Heart left ventricle (tissue), 16 donors: ENCODE data around the gene DNAH14. TPM values are rescaled to one million over a fixed set of nuclear protein-coding genes. Genes with fewer than 3 reads are reported as not detected.
"Not testable (repeated sequence)": the region's sequence is repeated elsewhere in the genome, so short reads cannot be mapped to it uniquely, and the experiment has no call there.

Experiments used
- ATAC-seq, 4 donors: fragments of 200-7000 bp; cut with Tn5 transposase; one replicate each; pipeline ENCODE4 v1.9.1; 2020 to 2022; ENCODE audit warnings: moderate library complexity in 4 of 4, mild to moderate bottlenecking in 3 of 4, moderate number of reproducible peaks in 1 of 4
- DNase-seq, 5 donors: peaks; one replicate each; pipeline ENCODE4 v3.0.0-alpha.2; 2020
- H3K27ac ChIP-seq, 12 donors: fragments of 200-600 bp; sonication (generic) in 4 of 12; one replicate each; pipeline versions ENCODE4 v1.5.0 to v1.8.0; 2016 to 2022; ENCODE audit warnings: mild to moderate bottlenecking in 2 of 12
- H3K27me3 ChIP-seq, 9 donors: fragments of 200-600 bp; sonication (generic) in 2 of 9; one replicate each; pipeline versions ENCODE4 v1.5.1 to v1.8.0; 2016 to 2022; ENCODE audit warnings: mild to moderate bottlenecking in 3 of 9
- H3K36me3 ChIP-seq, 9 donors: fragments of 200-600 bp; sonication (generic) in 2 of 9; one replicate each; pipeline versions ENCODE4 v1.5.0 to v1.8.0; 2018 to 2022; ENCODE audit warnings: mild to moderate bottlenecking in 2 of 9
- H3K4me1 ChIP-seq, 12 donors: fragments of 200-600 bp; sonication (generic) in 4 of 12; one replicate each; pipeline versions ENCODE4 v1.5.0 to v1.8.0; 2016 to 2022; ENCODE audit warnings: mild to moderate bottlenecking in 3 of 12
- H3K4me3 ChIP-seq, 12 donors: fragments of 200-600 bp; sonication (generic) in 4 of 12; one replicate each; pipeline versions ENCODE4 v1.5.0 to v1.8.0; 2017 to 2022; ENCODE audit warnings: mild to moderate bottlenecking in 9 of 12, moderate library complexity in 4 of 12
- H3K9me3 ChIP-seq, 12 donors: fragments of 200-600 bp; sonication (generic) in 4 of 12; one replicate each; pipeline versions ENCODE4 v1.5.0 to v1.8.0; 2016 to 2022; ENCODE audit warnings: mild to moderate bottlenecking in 1 of 12
- POLR2A ChIP-seq, 2 donors: fragments of 450-650 bp; IDR thresholded peaks; one replicate each; pipeline ENCODE4 v1.6.1; 2017; ENCODE audit warnings: antibody characterized with exemption in 2 of 2, mild to moderate bottlenecking in 2 of 2, moderate library complexity in 2 of 2
- WGBS, 4 donors: extraction: QIAGEN DNeasy Blood & Tissue Kit in 2 of 4; methylation state at CpG; one replicate each; pipeline versions ENCODE4 v1.1.5 to v1.1.7; 2013 to 2018; 5-methylcytosine and 5-hydroxymethylcytosine counted together
- intact Hi-C, 10 donors: fragments of 100-400 bp; cut with DNase I; formaldehyde crosslinking; loops; one replicate each; pipeline versions ENCODE4 v1.11.1 to v1.14.2; 2022
- polyA plus RNA-seq, 2 donors: library from polyadenylated mRNA; stranded (reverse); fragments of 200-250 nt; gene quantifications; one replicate each; pipeline ENCODE4 v1.2.3, GENCODE V29; 2013
- total RNA-seq, 9 donors: library from RNA; depleted of rRNA in 2 of 9; stranded (reverse); fragments of >200 nt in 2 of 9; fragmentation: NEBNext Ultra II Directional in 3 of 9; extraction: Animal tissue kit (Norgen Biotek cat#: 25700) in 3 of 9; gene quantifications; one replicate each; pipeline versions ENCODE4 v1.1.0 to v1.2.4, GENCODE V29; 2016 to 2023
- TF ChIP-seq, protein P1 (sequence below), 12 donors: fragments of 200-600 bp; sonication (generic) in 4 of 12; IDR thresholded peaks; one replicate each; pipeline versions ENCODE4 v1.5.0 to v1.8.0; 2018 to 2022; ENCODE audit warnings: antibody characterized with exemption in 12 of 12, mild to moderate bottlenecking in 5 of 12
- donor health status: ischemic (EF 13 %, LVEDD 7.1; RV severe dilation, severe dysfunction).
- donor health status: healthy with polysubstance abuse.
- donor health status: DM: no; HTN: yes; CAD: no.
- donor health status: DM: no; HTN: no; CAD: no.
- donor health status: ischemic (EF 25% LVEDD 6.9; RV normal size, moderate dysfunction).
- donor health status: ischemic (EF 25% LVEDD 5.7; RV mildly dilated, moderate dysfunction).
- donor health status: healthy.
- donor health status: DM: yes; HTN: yes; CAD: no.
- donor health status: ischemic (EF 35%, LVEDD 5.7; RV mildly dilated, moderate dysfunction).
- donor health status: nonischemic (EF 11% LVEDD 7.7; RV severe dilation, severe dysfunction).
- donor health status: DM: yes; HTN: yes; CAD: no.
- donor health status: PGD.
- donor health status: ischemic (EF 29% LVEDD 5.4; RV normal size, mild dysfunction).
- donor health status: nonischemic (EF 23%, LVEDD 6.1; RV moderate dilation, normal function).

Gene DNAH14
- total and polyA plus RNA-seq, 11 donors = 0.24 to 6.8 (median 2.8) TPM

DNA sequence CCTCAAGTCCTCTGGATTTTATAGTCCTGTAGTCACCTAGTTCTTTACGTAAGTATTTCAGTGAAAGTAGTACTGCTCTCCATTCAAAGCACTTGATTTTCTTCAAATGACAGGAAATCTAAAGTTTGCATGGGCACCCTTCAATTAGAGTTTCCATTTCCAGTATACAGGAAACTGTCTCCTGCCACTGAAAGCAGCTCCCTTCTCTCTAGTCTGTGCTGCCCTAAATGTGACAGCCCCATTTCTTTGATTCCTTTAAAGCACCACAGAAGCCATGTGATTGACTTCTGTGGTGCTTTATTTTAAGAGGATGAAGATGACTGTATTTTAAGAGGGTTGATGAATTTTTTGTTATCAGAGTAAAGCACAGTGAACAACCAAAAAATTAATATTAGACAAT lies 226.1 kb downstream of the DNAH14 start:
- H3K4me1 ChIP-seq = no peaks in the 10 kb centered on the region
- no peak for DNase-seq
- H3K4me3 ChIP-seq = no peak overlapping the region
- no peaks in the 10 kb centered on the region for H3K27me3 ChIP-seq
- no peak for ATAC-seq
- H3K9me3 ChIP-seq = no peaks in the 10 kb centered on the region
- H3K27ac ChIP-seq = no peak overlapping the region
- H3K36me3 ChIP-seq = no peaks in the 10 kb centered on the region
- TF ChIP-seq, protein P1, sequence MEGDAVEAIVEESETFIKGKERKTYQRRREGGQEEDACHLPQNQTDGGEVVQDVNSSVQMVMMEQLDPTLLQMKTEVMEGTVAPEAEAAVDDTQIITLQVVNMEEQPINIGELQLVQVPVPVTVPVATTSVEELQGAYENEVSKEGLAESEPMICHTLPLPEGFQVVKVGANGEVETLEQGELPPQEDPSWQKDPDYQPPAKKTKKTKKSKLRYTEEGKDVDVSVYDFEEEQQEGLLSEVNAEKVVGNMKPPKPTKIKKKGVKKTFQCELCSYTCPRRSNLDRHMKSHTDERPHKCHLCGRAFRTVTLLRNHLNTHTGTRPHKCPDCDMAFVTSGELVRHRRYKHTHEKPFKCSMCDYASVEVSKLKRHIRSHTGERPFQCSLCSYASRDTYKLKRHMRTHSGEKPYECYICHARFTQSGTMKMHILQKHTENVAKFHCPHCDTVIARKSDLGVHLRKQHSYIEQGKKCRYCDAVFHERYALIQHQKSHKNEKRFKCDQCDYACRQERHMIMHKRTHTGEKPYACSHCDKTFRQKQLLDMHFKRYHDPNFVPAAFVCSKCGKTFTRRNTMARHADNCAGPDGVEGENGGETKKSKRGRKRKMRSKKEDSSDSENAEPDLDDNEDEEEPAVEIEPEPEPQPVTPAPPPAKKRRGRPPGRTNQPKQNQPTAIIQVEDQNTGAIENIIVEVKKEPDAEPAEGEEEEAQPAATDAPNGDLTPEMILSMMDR (IDR thresholded peaks at IDR 0.05) = no peak
- no peak for TF ChIP-seq POLR2A (IDR thresholded peaks at IDR 0.05)
- WGBS, 4 donors = 77 to 95% (median 80%) methylated on average over 1 of the region's 1 CpG
- intact Hi-C loops = no loop called here

DNA sequence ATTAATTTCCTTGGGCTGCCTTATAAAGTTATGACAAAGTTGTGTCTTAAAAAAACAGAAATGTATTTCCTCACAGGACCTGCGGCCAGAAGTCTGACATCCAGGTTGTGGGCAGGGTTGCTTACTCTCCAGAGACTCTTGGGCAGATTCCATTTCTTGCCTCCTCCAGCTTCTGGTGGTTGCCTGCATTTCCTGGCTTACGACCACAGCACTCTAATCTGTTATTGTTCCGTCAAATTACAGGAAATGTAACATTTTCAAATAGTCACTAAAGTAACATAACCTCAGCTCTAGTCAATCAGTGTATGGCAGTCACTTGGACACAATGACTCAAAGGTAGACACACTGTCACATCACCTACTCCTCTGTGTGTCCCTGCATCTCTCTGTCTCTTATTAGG lies 226.8 kb downstream of the DNAH14 start:
- Histone ChIP-seq H3K9me3 (no peaks in the 10 kb centered on the region), H3K27me3 (no peaks in the 10 kb centered on the region), H3K36me3 (no peaks in the 10 kb centered on the region), H3K27ac (no peak overlapping the region), H3K4me3 (no peak overlapping the region), H3K4me1 (no peaks in the 10 kb centered on the region)
- TF ChIP-seq, protein P1 (IDR thresholded peaks at IDR 0.05) = no peak
- TF ChIP-seq POLR2A (IDR thresholded peaks at IDR 0.05) = no peak
- ATAC-seq (no peak), DNase-seq (no peak)
- 38 to 49% (median 48%) methylated on average over 3 of the region's 3 CpGs for WGBS, 4 donors
- intact Hi-C loops = no loop called here

GRCh38 chr1:225158291-225158690 lies 228.8 kb downstream of the DNAH14 start:
- no peak for TF ChIP-seq POLR2A (IDR thresholded peaks at IDR 0.05)
- TF ChIP-seq, protein P1 (IDR thresholded peaks at IDR 0.05) = no peak
- ATAC-seq (peak; percentile 28 to 88 (median 39)), DNase-seq (no peak)
- Histone ChIP-seq H3K9me3 (no peaks in the 10 kb centered on the region), H3K4me1 (no peaks in the 10 kb centered on the region), H3K27ac (no peak overlapping the region), H3K27me3 (no peaks in the 10 kb centered on the region), H3K36me3 (no peaks in the 10 kb centered on the region), H3K4me3 (no peak overlapping the region)
- WGBS, 4 donors = 67 to 91% (median 81%) methylated on average over 4 of the region's 4 CpGs
- intact Hi-C loops = no loop called here

- ATAC-seq (no peak), DNase-seq (no peak)
- WGBS, 4 donors = 17 to 37% (median 31%) methylated on average over 1 of the region's 1 CpG
- Histone ChIP-seq H3K4me1 (no peaks in the 10 kb centered on the region), H3K27ac (no peak overlapping the region), H3K36me3 (no peaks in the 10 kb centered on the region), H3K9me3 (no peaks in the 10 kb centered on the region), H3K27me3 (no peaks in the 10 kb centered on the region), H3K4me3 (no peak overlapping the region)
- intact Hi-C loops = no loop called here
- TF ChIP-seq POLR2A (IDR thresholded peaks at IDR 0.05) = no peak
- TF ChIP-seq, protein P1 (IDR thresholded peaks at IDR 0.05) = no peak
Measured at GRCh38 chr1:225159793-225160192, 230.3 kb downstream of the DNAH14 start.

DNA sequence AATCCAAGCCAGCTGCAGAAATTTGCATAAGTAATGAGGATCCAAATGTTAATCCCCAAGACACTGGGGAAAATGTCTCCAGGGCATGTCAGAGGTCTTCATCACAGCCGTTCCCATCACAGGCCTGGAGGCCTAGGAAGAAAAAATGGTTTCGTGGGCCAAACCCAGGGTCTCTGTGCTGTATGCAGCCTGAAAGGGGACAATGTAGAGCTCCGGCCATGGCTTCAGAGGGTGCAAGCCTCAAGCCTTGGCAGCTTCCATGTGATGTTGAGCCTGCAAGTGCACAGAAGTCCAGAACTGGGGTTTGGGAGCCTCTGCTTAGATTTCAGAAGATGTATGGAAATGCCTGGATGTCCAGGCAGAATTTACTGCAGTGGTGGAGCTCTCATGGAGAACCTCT lies 247.9 kb downstream of the DNAH14 start:
- H3K4me3 ChIP-seq, H3K4me1 ChIP-seq, intact Hi-C loops, H3K27ac ChIP-seq, H3K36me3 ChIP-seq, H3K27me3 ChIP-seq, DNase-seq, ATAC-seq: not testable (repeated sequence)
- H3K9me3 ChIP-seq = peaks cover 0 to 49% (median 18%) of the 10 kb centered on the region in 12 donors
- 81 to 89% (median 85%) methylated on average over 3 of the region's 3 CpGs for WGBS, 4 donors
